Measurements from ENCODE around the gene SETD3.
"Not testable (repeated sequence)": the region's sequence is repeated elsewhere in the genome, so short reads cannot be mapped to it uniquely, and the experiment has no call there.

SETD3 gene

GRCh38 chr14:99348816-99349614 is 131.6 kb downstream of the SETD3 start:
- Mint-ChIP-seq H3K27me3 (peaks cover 25% of the 10 kb centered on the region), H3K27ac (no peak overlapping the region), H3K36me3 (no peaks in the 10 kb centered on the region), H3K4me3 (no peak overlapping the region), H3K4me1 (no peaks in the 10 kb centered on the region), H3K9me3 (no peaks in the 10 kb centered on the region)
- CTCF ChIA-PET: no interaction called here
- DNase-seq: no peak

GRCh38 chr14:99348231-99348630 is 132.4 kb downstream of the SETD3 start:
- peaks cover 25% of the 10 kb centered on the region for H3K27me3 Mint-ChIP-seq
- H3K36me3 Mint-ChIP-seq, H3K4me1 Mint-ChIP-seq, DNase-seq, H3K4me3 Mint-ChIP-seq, H3K9me3 Mint-ChIP-seq, H3K27ac Mint-ChIP-seq, CTCF ChIA-PET: not testable (repeated sequence)

All from activated naive CD4-positive, alpha-beta T cell treated with anti-CD3 and anti-CD28 coated beads, Interleukin-2, amount 10 ng/mL, durations not matched to agents 7 days and 5 days (primary cell).